RWPE1 (cell line): ENCODE data around the gene FRMPD1.

Experiments used
- CTCF ChIA-PET: fragments of 350-600 bp; sonication (Branson Sonifier 250); formaldehyde crosslinking; extraction: SDS; loops from one replicate; lab custom pipeline; 2021; lab: Yijun Ruan, JAX
- POLR2A ChIA-PET: fragments of 400-600 bp; formaldehyde crosslinking; extraction: SDS; loops from one replicate; lab custom pipeline; 2020; ENCODE audit warnings: antibody characterized with exemption; ENCODE audit not compliant: low non-redundant PET; lab: Yijun Ruan, JAX
- DNase-seq: peaks from one replicate; pipeline ENCODE4 v3.0.0; 2012; ENCODE audit warnings: low spot score
- H3K27ac ChIP-seq: fragments of 450-650 bp; 2 replicates; pipeline ENCODE4 v1.5.1; 2017
- CTCF ChIP-seq: fragments of 450-650 bp; conservative IDR thresholded peaks from 2 replicates; pipeline ENCODE4 v1.5.1; 2017; ENCODE audit warnings: low read depth, mild to moderate bottlenecking

FRMPD1 gene

DNA sequence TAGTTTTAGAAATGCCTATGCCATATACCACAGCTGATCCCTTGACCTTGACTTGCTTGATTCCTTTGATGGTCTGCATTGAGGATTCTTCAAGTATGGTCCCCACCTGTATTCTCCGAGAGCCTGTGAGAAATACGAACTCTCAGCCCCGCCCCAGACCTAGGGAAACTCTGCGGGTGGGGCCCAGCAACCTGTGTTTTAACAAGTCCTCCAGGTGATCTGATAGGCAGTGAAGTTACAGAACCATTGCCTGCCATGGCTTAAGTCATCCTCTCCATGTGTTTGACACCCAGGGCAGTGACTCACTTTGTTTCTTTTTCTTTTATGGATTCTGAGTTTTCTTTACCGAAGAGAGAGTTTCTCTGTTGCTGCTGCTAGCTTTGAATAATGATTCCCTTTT lies 18.5 kb downstream of the FRMPD1 start:
- ChIA-PET CTCF (no interaction called here), POLR2A (no interaction called here)
- no peak overlapping the region for H3K27ac ChIP-seq
- TF ChIP-seq CTCF = no peak
- DNase-seq = no peak

- no peak for TF ChIP-seq CTCF
- POLR2A ChIA-PET = no interaction called here
- CTCF ChIA-PET = interaction anchor here (0.6 kb wide), 1 partner anchor 93 kb away, joined by 3 read pairs; no protein-coding TSS in a partner anchor
- no peak for DNase-seq
- no peak overlapping the region for H3K27ac ChIP-seq
These were observed 24.9 kb downstream of the FRMPD1 start for GRCh38 chr9:37675661-37676060.

GRCh38 chr9:37676411-37676830 lies 25.7 kb downstream of the FRMPD1 start:
- no peak for DNase-seq
- ChIA-PET CTCF (no interaction called here), POLR2A (no interaction called here)
- no peak for TF ChIP-seq CTCF
- no peak overlapping the region for H3K27ac ChIP-seq

GRCh38 chr9:37677435-37677834 lies 26.7 kb downstream of the FRMPD1 start:
- no peak overlapping the region for H3K27ac ChIP-seq
- ChIA-PET POLR2A (no interaction called here), CTCF (no interaction called here)
- no peak for TF ChIP-seq CTCF
- no peak for DNase-seq

- CTCF ChIA-PET = no interaction called here
- H3K27ac ChIP-seq = no peak overlapping the region
- POLR2A ChIA-PET = no interaction called here
- no peak for DNase-seq
- TF ChIP-seq CTCF = no peak
These were observed 28.1 kb downstream of the FRMPD1 start for GRCh38 chr9:37678789-37679273.

DNA sequence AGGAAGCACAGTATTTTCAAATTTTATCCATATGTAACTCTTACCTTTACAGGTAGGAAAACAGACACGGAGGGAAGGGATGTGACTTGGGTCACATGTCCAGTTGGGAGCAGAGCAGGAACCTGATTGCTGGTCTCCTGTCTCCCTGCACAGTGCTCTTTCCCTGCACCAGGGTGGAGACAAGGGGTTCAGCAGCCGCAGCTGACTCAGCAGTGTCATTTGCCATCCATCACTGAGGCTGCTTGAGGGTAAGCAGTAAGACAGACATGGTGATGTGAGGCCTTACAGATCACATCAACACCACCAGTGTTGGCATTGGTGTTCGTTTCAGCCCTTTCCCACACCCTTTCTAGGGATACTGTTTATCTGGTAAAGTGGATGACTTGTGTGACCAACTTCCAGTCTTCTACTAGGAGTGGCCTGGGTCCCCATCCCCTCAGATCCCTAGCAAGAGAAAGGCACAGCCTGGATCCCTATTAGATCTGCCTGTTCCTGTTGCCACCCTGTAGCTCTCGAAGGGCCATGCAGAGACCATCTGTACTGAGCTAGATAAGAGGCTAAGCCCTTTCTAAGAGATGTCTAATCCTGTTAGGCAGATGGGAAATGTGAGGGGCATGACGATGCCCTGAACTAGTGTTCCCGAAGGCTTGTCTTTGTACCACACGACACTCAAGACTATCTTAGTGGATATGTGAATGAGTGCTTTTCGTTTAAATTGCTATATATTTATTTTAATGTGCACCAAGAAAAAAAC lies 29.1 kb downstream of the FRMPD1 start:
- no peak for DNase-seq
- CTCF ChIA-PET = no interaction called here
- no peak overlapping the region for H3K27ac ChIP-seq
- no peak for TF ChIP-seq CTCF
- POLR2A ChIA-PET = no interaction called here
